Heart right ventricle (tissue), 16 donors: ENCODE measurements around the gene C3orf33. TPM values are rescaled to one million over a fixed set of nuclear protein-coding genes. Genes with fewer than 3 reads are reported as not detected.

Source experiments
- ATAC-seq, 8 donors: fragments of 200-7000 bp; cut with Tn5 transposase; one replicate each; pipeline ENCODE4 v1.9.1; 2020; ENCODE audit warnings: mild to moderate bottlenecking in 8 of 8, moderate library complexity in 8 of 8, moderate number of reproducible peaks in 1 of 8
- DNase-seq, 2 donors: peaks; one replicate each; pipeline ENCODE4 v3.0.0-alpha.2; 2020
- H3K27ac ChIP-seq, 10 donors: fragments of 200-600 bp; sonication (generic) in 2 of 10; one replicate each; pipeline versions ENCODE4 v1.5.0 to v1.8.0; 2020 to 2022; ENCODE audit warnings: mild to moderate bottlenecking in 3 of 10
- H3K27me3 ChIP-seq, 7 donors: fragments of 200-600 bp; one replicate each; pipeline ENCODE4 v1.8.0; 2021 to 2022; ENCODE audit warnings: mild to moderate bottlenecking in 2 of 7
- H3K36me3 ChIP-seq, 9 donors: fragments of 200-600 bp; sonication (generic) in 1 of 9; one replicate each; pipeline versions ENCODE4 v1.5.0 to v1.8.0; 2020 to 2022; ENCODE audit warnings: mild to moderate bottlenecking in 2 of 9
- H3K4me1 ChIP-seq, 9 donors: fragments of 200-600 bp; sonication (generic) in 1 of 9; one replicate each; pipeline versions ENCODE4 v1.5.0 to v1.8.0; 2020 to 2022; ENCODE audit warnings: mild to moderate bottlenecking in 4 of 9
- H3K4me3 ChIP-seq, 10 donors: fragments of 200-600 bp; sonication (generic) in 2 of 10; one replicate each; pipeline versions ENCODE4 v1.5.0 to v1.8.0; 2020 to 2022; ENCODE audit warnings: mild to moderate bottlenecking in 7 of 10, moderate library complexity in 2 of 10
- H3K9me3 ChIP-seq, 11 donors: fragments of 200-600 bp in 10 of 11; sonication (generic) in 2 of 11; one replicate each; pipeline versions ENCODE4 v1.5.0 to v1.8.0; 2013 to 2022; ENCODE audit warnings: mild to moderate bottlenecking in 2 of 11, control low read depth in 1 of 11, moderate library complexity in 1 of 11
- CTCF ChIP-seq, 9 donors: fragments of 200-600 bp; sonication (generic) in 2 of 9; IDR thresholded peaks; one replicate each; pipeline versions ENCODE4 v1.5.0 to v1.8.0; 2021 to 2022; ENCODE audit warnings: antibody characterized with exemption in 9 of 9, mild to moderate bottlenecking in 5 of 9, moderate library complexity in 1 of 9
- WGBS, 2 donors: extraction: QIAGEN DNeasy Blood & Tissue Kit; methylation state at CpG; one replicate each; pipeline ENCODE4 v1.1.7; 2013; ENCODE audit warnings: inconsistent platforms in 1 of 2; 5-methylcytosine and 5-hydroxymethylcytosine counted together
- intact Hi-C, 10 donors: fragments of 100-400 bp; cut with DNase I; formaldehyde crosslinking; loops; one replicate each; pipeline versions ENCODE4 v1.11.1 to v1.14.2; 2022
- long read RNA-seq, 3 donors: library from polyadenylated mRNA; unstranded; transcript quantifications; one replicate each; pipeline ENCODE4 v2.0.0, GENCODE V29; 2020 to 2021
- polyA plus RNA-seq, 2 donors: library from polyadenylated mRNA; stranded (reverse); fragments of 200-250 nt; gene quantifications; one replicate each; pipeline ENCODE4 v1.2.3, GENCODE V29; 2013
- total RNA-seq, 10 donors: library from RNA; stranded (reverse); fragmentation: NEBNext Ultra II Directional in 3 of 10; extraction: Animal tissue kit (Norgen Biotek cat#: 25700) in 3 of 10; gene quantifications; one replicate each; pipeline versions ENCODE4 v1.2.1 to v1.2.4, GENCODE V29; 2021 to 2023
- donor health status: Arrhythmogenic right ventricular cardiomyopathy.
- donor health status: ischemic (EF 13 %, LVEDD 7.1; RV severe dilation, severe dysfunction).
- donor health status: healthy with polysubstance abuse.
- donor health status: DM: no; HTN: yes; CAD: no.
- donor health status: DM: no; HTN: no; CAD: no.
- donor health status: ischemic (EF 25% LVEDD 6.9; RV normal size, moderate dysfunction).
- donor health status: ischemic (EF 25% LVEDD 5.7; RV mildly dilated, moderate dysfunction).
- donor health status: healthy.
- donor health status: DM: yes; HTN: yes; CAD: no.
- donor health status: Ischemic cardiomyopathy.
- donor health status: ischemic (EF 35%, LVEDD 5.7; RV mildly dilated, moderate dysfunction).
- donor health status: nonischemic (EF 11% LVEDD 7.7; RV severe dilation, severe dysfunction).
- donor health status: DM: yes; HTN: yes; CAD: no.
- donor health status: PGD.
- donor health status: ischemic (EF 29% LVEDD 5.4; RV normal size, mild dysfunction).
- donor health status: nonischemic (EF 23%, LVEDD 6.1; RV moderate dilation, normal function).

The C3orf33 gene
- 1 to 10 TPM; 4.3 to 8.5 (median 6.2) TPM for total RNA-seq
- 1 to 10 TPM; 2.3 to 3.0 TPM for polyA plus RNA-seq
- long read RNA-seq, donor 1, transcript C3orf33-201 (5 exons, 1,884 nt), result major isoform, 9 of 13 reads
- long read RNA-seq, donor 1, partial matches to known transcripts, result 0 of 13 reads
- long read RNA-seq, donor 1, other reads (novel, unspliced or antisense), result 4 of 13 reads
- long read RNA-seq, donor 2, transcript C3orf33-201 (5 exons, 1,884 nt), result major isoform, 7 of 7 reads
- long read RNA-seq, donor 2, partial matches to known transcripts, result 0 of 7 reads
- long read RNA-seq, donor 2, other reads (novel, unspliced or antisense), result 0 of 7 reads
- long read RNA-seq, donor 3, transcript C3orf33-201 (5 exons, 1,884 nt), result major isoform, 13 of 17 reads
- long read RNA-seq, donor 3, partial matches to known transcripts, result 0 of 17 reads
- long read RNA-seq, donor 3, other reads (novel, unspliced or antisense), result 3 of 17 reads

- Histone ChIP-seq H3K27ac (peak within 1 kb of the TSS; percentile 37 to 93 (median 83)), H3K36me3 (peaks cover 0 to 31% (median 0%) of the 10 kb centered on the region in 9 donors), H3K9me3 (no peaks in the 10 kb centered on the region), H3K4me3 (peak within 1 kb of the TSS; percentile 40 to 93 (median 70)), H3K27me3 (no peaks in the 10 kb centered on the region), H3K4me1 (peaks cover 0 to 31% (median 4%) of the 10 kb centered on the region in 9 donors)
- peak in 8 of 9 donors; percentile 76 to 97 (median 86) for TF ChIP-seq CTCF (IDR thresholded peaks at IDR 0.05)
- DNase-seq, result peak; percentile 50 to 79
- WGBS, 2 donors, result 1% methylated on average over 61 of the region's 61 CpGs
- intact Hi-C loops, result loop anchor here in 8 of 10 donors (1.0 to 10.0 kb wide), 6 partner anchors 41 to 66 kb away; partner anchors contain the start of genes SLC33A1 (in 4 of the 8) and GMPS (in 3 of the 8)
- ATAC-seq, result peak; percentile 95 to 99 (median 96)
These were observed at the start of gene C3orf33 for GRCh38 chr3:155805802-155806618. TSS of gene C3orf33 (minus strand) at chr3:155806278. CDS start at chr3:155806252, 26 bp downstream.

- peak; percentile 98 to 99 (median 99) for ATAC-seq
- no peak for TF ChIP-seq CTCF (IDR thresholded peaks at IDR 0.05)
- WGBS, 2 donors, result 0 to 1% methylated on average over 50 of the region's 50 CpGs
- Histone ChIP-seq H3K9me3 (no peaks in the 10 kb centered on the region), H3K4me1 (peaks cover 16 to 49% (median 45%) of the 10 kb centered on the region in 9 donors), H3K4me3 (peak within 1 kb of the TSS; percentile 74 to 100 (median 89)), H3K27me3 (no peaks in the 10 kb centered on the region), H3K27ac (peak within 1 kb of the TSS; percentile 72 to 96 (median 92)), H3K36me3 (peaks cover 0 to 10% (median 0%) of the 10 kb centered on the region in 9 donors)
- intact Hi-C loops, result loop anchor here in 5 of 10 donors (1.0 to 10.0 kb wide), 6 partner anchors 16 to 1230 kb away; partner anchors contain the start of genes C3orf33 (in 4 of the 5), GMPS (in 3 of the 5) and PLCH1 (in 1 of the 5)
- DNase-seq, result peak; percentile 98 to 99
These were observed 48.3 kb upstream of the C3orf33 start, which contains the start of gene SLC33A1 for GRCh38 chr3:155854141-155854940. TSS of gene SLC33A1 (minus strand) at chr3:155854427. CDS start at chr3:155853997, 430 bp downstream.

- peak overlapping the region; percentile 74 to 100 (median 89) for H3K4me3 ChIP-seq
- DNase-seq (peak; percentile 9 to 30), ATAC-seq (peak in 5 of 8 donors; percentile 3 to 15 (median 10))
- intact Hi-C loops, result loop anchor here in 5 of 10 donors (1.0 to 10.0 kb wide), 6 partner anchors 17 to 1231 kb away; partner anchors contain the start of genes C3orf33 (in 4 of the 5), GMPS (in 3 of the 5) and PLCH1 (in 1 of the 5)
- H3K4me1 ChIP-seq, result peaks cover 16 to 57% (median 48%) of the 10 kb centered on the region in 9 donors
- no peaks in the 10 kb centered on the region for H3K27me3 ChIP-seq
- peak in 3 of 9 donors; percentile 13 to 21 (median 17) for TF ChIP-seq CTCF (IDR thresholded peaks at IDR 0.05)
- peak overlapping the region; percentile 1 to 96 (median 92) for H3K27ac ChIP-seq
- H3K9me3 ChIP-seq, result no peaks in the 10 kb centered on the region
- H3K36me3 ChIP-seq, result peaks cover 0 to 18% (median 0%) of the 10 kb centered on the region in 9 donors
- 2 to 3% methylated on average over 45 of the region's 45 CpGs for WGBS, 2 donors
These were observed 47.4 kb upstream of the C3orf33 start for GRCh38 chr3:155853214-155854140.
